SK-N-SH (cell line): ENCODE results near the gene ID2.

Experiments
- CTCF ChIP-seq: fragments of 200-600 bp; sonication (generic); IDR thresholded peaks from 2 replicates; pipeline ENCODE4 v1.6.1; 2017; ENCODE audit warnings: antibody characterized with exemption, mild to moderate bottlenecking, moderate library complexity
- EP300 ChIP-seq, 2 experiments: IDR thresholded peaks; 2 replicates each; pipeline versions ENCODE4 v1.4.0 to v1.6.1; 2012; ENCODE audit warnings: borderline replicate concordance in 1 of 2, low read depth in 1 of 2, low read length in 1 of 2
- FOXM1 ChIP-seq: IDR thresholded peaks from 2 replicates; pipeline ENCODE4 v1.4.0; 2012; ENCODE audit warnings: low read depth, mild to moderate bottlenecking
- MXI1 ChIP-seq: IDR thresholded peaks from 2 replicates; pipeline ENCODE4 v1.6.1; 2012; ENCODE audit warnings: mild to moderate bottlenecking, low read depth, low read length, improper control_type of control experiment
- POLR2AphosphoS5 ChIP-seq: IDR thresholded peaks from 2 replicates; pipeline ENCODE4 v1.6.1; 2012; ENCODE audit warnings: low read depth, low read length
- REST ChIP-seq: IDR thresholded peaks from 2 replicates; pipeline ENCODE4 v1.6.1; 2012; ENCODE audit warnings: mild to moderate bottlenecking, low read depth, low read length, moderate library complexity
- SMC3 ChIP-seq: IDR thresholded peaks from 2 replicates; pipeline ENCODE4 v1.6.1; 2012; ENCODE audit warnings: low read depth, low read length, improper control_type of control experiment
- USF2 ChIP-seq: fragments of 150-350 bp; IDR thresholded peaks from 2 replicates; pipeline ENCODE4 v1.6.1; 2017; ENCODE audit warnings: antibody characterized with exemption, low read length, low read depth, borderline replicate concordance
- YY1 ChIP-seq: IDR thresholded peaks from 2 replicates; pipeline ENCODE4 v1.4.0; 2012; ENCODE audit warnings: low read depth, mild to moderate bottlenecking

GRCh38 chr2:8659735-8660492, 21.9 kb upstream of the ID2 start:
- TF ChIP-seq CTCF (no peak), FOXM1 (no peak), USF2 (no peak), POLR2AphosphoS5 (no peak), YY1 (no peak), EP300 (IDR thresholded peaks at IDR 0.05; ENCODE audit: borderline replicate concordance in 1 of 2, low read depth in 1 of 2, low read length in 1 of 2) (no peak), SMC3 (no peak), REST (no peak), MXI1 (peak; percentile 28; the same call in 1 of the 2 replicates)
